Measurements from ENCODE around the gene MYO18A.

DNA sequence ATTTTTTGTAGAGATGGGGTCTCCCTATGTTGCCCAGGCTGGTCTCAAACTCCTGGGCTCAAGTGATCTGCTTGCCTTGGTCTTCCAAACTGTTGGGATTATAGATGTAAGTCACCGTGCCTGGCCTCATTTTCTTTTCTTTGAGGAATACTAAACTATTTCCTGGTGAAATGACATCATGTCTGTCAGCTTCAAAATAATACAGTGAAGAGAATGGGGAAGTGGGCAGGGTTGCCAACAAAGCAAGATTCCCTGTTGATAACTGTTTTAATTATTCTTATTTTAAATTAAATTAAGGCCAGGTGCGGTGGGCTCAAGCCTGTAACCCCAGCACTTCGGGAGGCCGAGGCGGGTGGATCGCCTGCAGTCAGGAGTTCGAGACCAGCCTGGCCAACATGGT, 116.2 kb downstream of the MYO18A start:
- TF ChIP-seq EP300 (IDR thresholded peaks at IDR 0.05): no peak
- TF ChIP-seq, protein P1, sequence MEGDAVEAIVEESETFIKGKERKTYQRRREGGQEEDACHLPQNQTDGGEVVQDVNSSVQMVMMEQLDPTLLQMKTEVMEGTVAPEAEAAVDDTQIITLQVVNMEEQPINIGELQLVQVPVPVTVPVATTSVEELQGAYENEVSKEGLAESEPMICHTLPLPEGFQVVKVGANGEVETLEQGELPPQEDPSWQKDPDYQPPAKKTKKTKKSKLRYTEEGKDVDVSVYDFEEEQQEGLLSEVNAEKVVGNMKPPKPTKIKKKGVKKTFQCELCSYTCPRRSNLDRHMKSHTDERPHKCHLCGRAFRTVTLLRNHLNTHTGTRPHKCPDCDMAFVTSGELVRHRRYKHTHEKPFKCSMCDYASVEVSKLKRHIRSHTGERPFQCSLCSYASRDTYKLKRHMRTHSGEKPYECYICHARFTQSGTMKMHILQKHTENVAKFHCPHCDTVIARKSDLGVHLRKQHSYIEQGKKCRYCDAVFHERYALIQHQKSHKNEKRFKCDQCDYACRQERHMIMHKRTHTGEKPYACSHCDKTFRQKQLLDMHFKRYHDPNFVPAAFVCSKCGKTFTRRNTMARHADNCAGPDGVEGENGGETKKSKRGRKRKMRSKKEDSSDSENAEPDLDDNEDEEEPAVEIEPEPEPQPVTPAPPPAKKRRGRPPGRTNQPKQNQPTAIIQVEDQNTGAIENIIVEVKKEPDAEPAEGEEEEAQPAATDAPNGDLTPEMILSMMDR (IDR thresholded peaks at IDR 0.05): no peak

All from esophagus muscularis mucosa (tissue), 3 donors.